Measurements from ENCODE around the gene TGM3.

TGM3 gene

GRCh38 chr20:2298116-2298515 is 2.3 kb downstream of the TGM3 start:
- no peak for DNase-seq (ENCODE audit: low read depth)
- no peak for TF ChIP-seq CTCF (IDR thresholded peaks at IDR 0.05; ENCODE audit: insufficient read depth, low read depth, low read length, missing control alignments)
- no peak overlapping the region for H3K4me3 ChIP-seq (ENCODE audit: low read length)

- TF ChIP-seq CTCF (IDR thresholded peaks at IDR 0.05; ENCODE audit: insufficient read depth, low read depth, low read length, missing control alignments), result no peak
- no peak overlapping the region for H3K4me3 ChIP-seq (ENCODE audit: low read length)
- no peak for DNase-seq (ENCODE audit: low read depth)
Observed at GRCh38 chr20:2298701-2299100, 2.9 kb downstream of the TGM3 start.

GRCh38 chr20:2299301-2299700 is 3.5 kb downstream of the TGM3 start:
- TF ChIP-seq CTCF (IDR thresholded peaks at IDR 0.05; ENCODE audit: insufficient read depth, low read depth, low read length, missing control alignments), result no peak
- no peak overlapping the region for H3K4me3 ChIP-seq (ENCODE audit: low read length)

GRCh38 chr20:2300002-2300401 is 4.2 kb downstream of the TGM3 start:
- no peak for TF ChIP-seq CTCF (IDR thresholded peaks at IDR 0.05; ENCODE audit: insufficient read depth, low read depth, low read length, missing control alignments)
- no peak for DNase-seq (ENCODE audit: low read depth)
- no peak overlapping the region for H3K4me3 ChIP-seq (ENCODE audit: low read length)

More at GRCh38 chr20:2299301-2299700, 3.5 kb downstream of the TGM3 start:
- peak; percentile 57 for DNase-seq (ENCODE audit: low read depth)

- DNase-seq (ENCODE audit: low read depth), result no peak
- TF ChIP-seq CTCF (IDR thresholded peaks at IDR 0.05; ENCODE audit: insufficient read depth, low read depth, low read length, missing control alignments), result no peak
- H3K4me3 ChIP-seq (ENCODE audit: low read length), result no peak overlapping the region
Observed at GRCh38 chr20:2300420-2300819, 4.6 kb downstream of the TGM3 start.

- TF ChIP-seq CTCF (IDR thresholded peaks at IDR 0.05; ENCODE audit: insufficient read depth, low read depth, low read length, missing control alignments), result no peak
Observed at GRCh38 chr20:2301164-2301622, 5.4 kb downstream of the TGM3 start.

GRCh38 chr20:2302384-2303060 is 6.7 kb downstream of the TGM3 start:
- no peak for TF ChIP-seq CTCF (IDR thresholded peaks at IDR 0.05; ENCODE audit: insufficient read depth, low read depth, low read length, missing control alignments)
- no peak for DNase-seq (ENCODE audit: low read depth)

More at GRCh38 chr20:2301164-2301622, 5.4 kb downstream of the TGM3 start:
- no peak overlapping the region for H3K4me3 ChIP-seq (ENCODE audit: low read length)
- peak; percentile 22 for DNase-seq (ENCODE audit: low read depth)

More at GRCh38 chr20:2302384-2303060, 6.7 kb downstream of the TGM3 start:
- H3K4me3 ChIP-seq (ENCODE audit: low read length), result no peak overlapping the region

Data from epithelial cell of esophagus (primary cell).